GM12892 (cell line): ENCODE results near the gene KDM6A.

Experiments
- POLR2A ChIP-seq: IDR thresholded peaks from 2 replicates; pipeline ENCODE4 v1.6.1; 2011; ENCODE audit warnings: low read depth, low read length, control low read depth
- POLR2AphosphoS5 ChIP-seq: IDR thresholded peaks from 2 replicates; pipeline ENCODE4 v1.6.1; 2011; ENCODE audit warnings: low read depth, low read length, control low read depth
- TAF1 ChIP-seq: IDR thresholded peaks from 2 replicates; pipeline ENCODE4 v1.6.1; 2011; ENCODE audit warnings: low read depth, mild to moderate bottlenecking, control low read depth, low read length, borderline replicate concordance

- TF ChIP-seq POLR2A (no peak), TAF1 (no peak), POLR2AphosphoS5 (no peak)
Observed at GRCh38 chrX:44938111-44938510, 65.1 kb downstream of the KDM6A start.
